Mesenteric fat pad (tissue), 1 donor: ENCODE measurements around the gene IL17REL. TPM values are rescaled to one million over a fixed set of nuclear protein-coding genes. Genes with fewer than 3 reads are reported as not detected.

Experiments used
- DNase-seq: peaks from one replicate; pipeline ENCODE4 v3.0.0-alpha.2; 2020; ENCODE audit warnings: low spot score
- total RNA-seq: library from RNA; stranded (reverse); fragmentation: NEBNext Ultra II Directional; extraction: Animal tissue kit (Norgen Biotek cat#: 25700); gene quantifications from one replicate; pipeline ENCODE4 v1.2.1, GENCODE V29; 2021
- donor health status: DM: yes; HTN: yes; CAD: no.

The IL17REL gene
- total RNA-seq, 1 donor from 2014 or later = not detected

GRCh38 chr22:50027639-50028537, 15.3 kb upstream of the IL17REL start:
- peak; percentile 88 for DNase-seq

- DNase-seq = peak; percentile 60
Observed at GRCh38 chr22:50025993-50026392, 13.4 kb upstream of the IL17REL start.

- peak; percentile 37 for DNase-seq
Observed at GRCh38 chr22:50022171-50022819, 9.7 kb upstream of the IL17REL start.

- peak; percentile 41 for DNase-seq
Observed at GRCh38 chr22:50020606-50021005, 8.0 kb upstream of the IL17REL start.

GRCh38 chr22:50019316-50019715, 6.8 kb upstream of the IL17REL start:
- DNase-seq = peak; percentile 30

GRCh38 chr22:50018608-50019285, 6.2 kb upstream of the IL17REL start:
- peak; percentile 51 for DNase-seq

- DNase-seq = no peak
Observed at GRCh38 chr22:50017701-50018224, 5.2 kb upstream of the IL17REL start.

GRCh38 chr22:50016988-50017700, 4.6 kb upstream of the IL17REL start:
- DNase-seq = peak; percentile 82

- peak; percentile 69 for DNase-seq
Observed at GRCh38 chr22:50016308-50016987, 3.9 kb upstream of the IL17REL start.

GRCh38 chr22:50015451-50016307, 3.1 kb upstream of the IL17REL start:
- DNase-seq = peak; percentile 74

- peak; percentile 84 for DNase-seq
Observed at GRCh38 chr22:50014655-50015401, 2.3 kb upstream of the IL17REL start.

GRCh38 chr22:50014053-50014501, 1.5 kb upstream of the IL17REL start:
- peak; percentile 78 for DNase-seq

GRCh38 chr22:50011447-50012210, 936 bp downstream of the IL17REL start:
- no peak for DNase-seq

- peak; percentile 74 for DNase-seq
Observed at GRCh38 chr22:50010676-50011446, 1.7 kb downstream of the IL17REL start.

- peak; percentile 88 for DNase-seq
Observed at GRCh38 chr22:50009765-50010675, 2.5 kb downstream of the IL17REL start.

- peak; percentile 60 for DNase-seq
Observed at GRCh38 chr22:50009251-50009650, 3.3 kb downstream of the IL17REL start.
